ENCODE measurements around the gene STOML1.

Gene STOML1

GRCh38 chr15:74019734-74020133, 27.6 kb upstream of the STOML1 start:
- DNase-seq (ENCODE audit: low read depth in 2 of 2): no peak

GRCh38 chr15:74013374-74013894, 21.3 kb upstream of the STOML1 start:
- DNase-seq (ENCODE audit: low read depth in 2 of 2): no peak

GRCh38 chr15:74011610-74012009, 19.5 kb upstream of the STOML1 start:
- DNase-seq (ENCODE audit: low read depth in 2 of 2): no peak

- no peak for DNase-seq (ENCODE audit: low read depth in 2 of 2)
Measured at GRCh38 chr15:74010929-74011540, 18.9 kb upstream of the STOML1 start.

- DNase-seq (ENCODE audit: low read depth in 2 of 2): no peak
Measured at GRCh38 chr15:74008901-74009300, 16.8 kb upstream of the STOML1 start.

GRCh38 chr15:74007820-74008371, 15.8 kb upstream of the STOML1 start:
- no peak for DNase-seq (ENCODE audit: low read depth in 2 of 2)

- DNase-seq (ENCODE audit: low read depth in 2 of 2): no peak
Measured at GRCh38 chr15:74006774-74007639, 14.9 kb upstream of the STOML1 start.

- no peak for DNase-seq (ENCODE audit: low read depth in 2 of 2)
Measured at GRCh38 chr15:73997986-73998385, 5.9 kb upstream of the STOML1 start.

- no peak for DNase-seq (ENCODE audit: low read depth in 2 of 2)
Measured at GRCh38 chr15:73996939-73997338, 4.8 kb upstream of the STOML1 start.

GRCh38 chr15:73996267-73996666, 4.2 kb upstream of the STOML1 start:
- DNase-seq (ENCODE audit: low read depth in 2 of 2): no peak

GRCh38 chr15:73994912-73995622, 3.0 kb upstream of the STOML1 start:
- no peak for DNase-seq (ENCODE audit: low read depth in 2 of 2)

GRCh38 chr15:73994413-73994883, 2.4 kb upstream of the STOML1 start, which contains the start of gene PML:
Gene PML, plus strand, starts transcription at chr15:73994716. Its CDS starts 97 bp downstream, at chr15:73994813.
- DNase-seq (ENCODE audit: low read depth in 2 of 2): peak; percentile 88 to 96

- DNase-seq (ENCODE audit: low read depth in 2 of 2): no peak
Measured at GRCh38 chr15:73993211-73993994, 1.3 kb upstream of the STOML1 start.

- no peak for DNase-seq (ENCODE audit: low read depth in 2 of 2)
Measured at GRCh38 chr15:73992594-73992898, 451 bp upstream of the STOML1 start.

GRCh38 chr15:73991260-73991659, 835 bp downstream of the STOML1 start:
- no peak for DNase-seq (ENCODE audit: low read depth in 2 of 2)

- no peak for DNase-seq (ENCODE audit: low read depth in 2 of 2)
Measured at GRCh38 chr15:73990250-73991005, 1.7 kb downstream of the STOML1 start.

- no peak for DNase-seq (ENCODE audit: low read depth in 2 of 2)
Measured at GRCh38 chr15:73989001-73989798, 2.9 kb downstream of the STOML1 start.

GRCh38 chr15:73988445-73988969, 3.6 kb downstream of the STOML1 start:
- DNase-seq (ENCODE audit: low read depth in 2 of 2): no peak

GRCh38 chr15:73987681-73988444, 4.2 kb downstream of the STOML1 start:
- no peak for DNase-seq (ENCODE audit: low read depth in 2 of 2)

Data from stimulated activated CD4-positive, alpha-beta T cell treated with anti-CD3 and anti-CD28 coated beads, Interleukin-4, amount 100 ng/mL, for 48 hours (primary cell).